ENCODE measurements around the gene UGT2B10. TPM values are rescaled to one million over a fixed set of nuclear protein-coding genes. Genes with fewer than 3 reads are reported as not detected.
"Not testable (repeated sequence)": the region's sequence is repeated elsewhere in the genome, so short reads cannot be mapped to it uniquely, and the experiment has no call there.

Gene UGT2B10
- polyA plus RNA-seq, 1 donor from 2014 or later, result not detected

GRCh38 chr4:68810919-68811318 is 4.9 kb upstream of the UGT2B10 start:
- no peaks in the 10 kb centered on the region for H3K9me2 ChIP-seq (ENCODE audit: insufficient read depth, low read length)
- no peak overlapping the region for H3K27ac ChIP-seq (ENCODE audit: low read length)
- H2AFZ ChIP-seq (ENCODE audit: low read depth, low read length), result no peak overlapping the region
- H3K27me3 ChIP-seq (ENCODE audit: insufficient read depth, low read depth, low read length), result no peaks in the 10 kb centered on the region
- no peaks in the 10 kb centered on the region for H3K79me2 ChIP-seq (replicated peaks; ENCODE audit: insufficient read depth, low read length)
- no peaks in the 10 kb centered on the region for H3K36me3 ChIP-seq (ENCODE audit: insufficient read depth, low read length)
- H3K4me2 ChIP-seq (ENCODE audit: low read length), result no peak overlapping the region
- no peaks in the 10 kb centered on the region for H4K20me1 ChIP-seq (ENCODE audit: insufficient read depth)
- TF ChIP-seq TAF1 (IDR thresholded peaks at IDR 0.05; ENCODE audit: low read depth), result no peak
- TF ChIP-seq SMC3 (conservative IDR thresholded peaks at IDR 0.05; ENCODE audit: poor library complexity), result no peak
- no peak for TF ChIP-seq REST (IDR thresholded peaks at IDR 0.05; ENCODE audit: borderline replicate concordance)
- TF ChIP-seq POLR2AphosphoS5 (IDR thresholded peaks at IDR 0.05), result no peak
- no peak for TF ChIP-seq RAD21 (conservative IDR thresholded peaks at IDR 0.05)
- no peak for TF ChIP-seq MXI1 (conservative IDR thresholded peaks at IDR 0.05; ENCODE audit: poor library complexity, severe bottlenecking)
- TF ChIP-seq CTCF (IDR thresholded peaks at IDR 0.05; ENCODE audit: poor library complexity, severe bottlenecking), result no peak
- TF ChIP-seq EZH2 (IDR thresholded peaks at IDR 0.05; ENCODE audit: borderline replicate concordance, insufficient read depth, low read length, poor library complexity, severe bottlenecking), result no peak
- no peak for TF ChIP-seq EP300 (conservative IDR thresholded peaks at IDR 0.05; ENCODE audit: poor library complexity, severe bottlenecking)
- H3K9ac ChIP-seq (ENCODE audit: low read length), result no peak overlapping the region
- no peaks in the 10 kb centered on the region for H3F3A ChIP-seq (ENCODE audit: insufficient read depth, low read length, poor library complexity, severe bottlenecking)
- H3K4me3 ChIP-seq (ENCODE audit: low read length), result no peak overlapping the region
- peaks cover 4% of the 10 kb centered on the region for H3K9me3 ChIP-seq (ENCODE audit: low read length)

GRCh38 chr4:68816410-68817265 is 844 bp downstream of the UGT2B10 start:
- not testable (repeated sequence) for H3F3A ChIP-seq (ENCODE audit: insufficient read depth, low read length, poor library complexity, severe bottlenecking); H3K9me3 ChIP-seq (ENCODE audit: low read length); H3K4me2 ChIP-seq (ENCODE audit: low read length); H3K27me3 ChIP-seq (ENCODE audit: insufficient read depth, low read depth, low read length); H3K36me3 ChIP-seq (ENCODE audit: insufficient read depth, low read length); H3K9me2 ChIP-seq (ENCODE audit: insufficient read depth, low read length); H3K4me3 ChIP-seq (ENCODE audit: low read length); H2AFZ ChIP-seq (ENCODE audit: low read depth, low read length); H4K20me1 ChIP-seq (ENCODE audit: insufficient read depth); H3K9ac ChIP-seq (ENCODE audit: low read length); H3K27ac ChIP-seq (ENCODE audit: low read length); H3K79me2 ChIP-seq (replicated peaks; ENCODE audit: insufficient read depth, low read length)
